Thoracic aorta (tissue), 2 donors: ENCODE measurements around the gene PAPPA2. TPM values are rescaled to one million over a fixed set of nuclear protein-coding genes. Genes with fewer than 3 reads are reported as not detected.

Experiments
- ATAC-seq: fragments of 150-250 bp; one replicate; pipeline ENCODE4 v1.8.0; 2017; ENCODE audit warnings: low read depth; ENCODE audit not compliant: insufficient number of reproducible peaks, low FRiP score
- DNase-seq: peaks from one replicate; pipeline ENCODE4 v3.0.0-alpha.2; 2020; ENCODE audit warnings: low spot score
- H3K27ac ChIP-seq, 2 donors: fragments of 200-600 bp; sonication (generic); 1 replicate in 1 of 2; 2 replicates in 1 of 2; pipeline ENCODE4 v1.5.1; 2016; ENCODE audit warnings: mild to moderate bottlenecking in 2 of 2, moderate library complexity in 2 of 2
- H3K27me3 ChIP-seq: fragments of 200-600 bp; sonication (generic); replicated peaks from 2 replicates; pipeline ENCODE4 v1.6.0; 2016; ENCODE audit warnings: mild to moderate bottlenecking; ENCODE audit not compliant: insufficient read depth
- H3K36me3 ChIP-seq: fragments of 200-600 bp; sonication (generic); one replicate; pipeline ENCODE4 v1.5.1; 2016
- H3K4me1 ChIP-seq, 2 donors: fragments of 200-600 bp; sonication (generic); 1 replicate in 1 of 2; 2 replicates in 1 of 2; pipeline versions ENCODE4 v1.5.1 to v1.6.0; 2016; ENCODE audit warnings: low read depth in 2 of 2, mild to moderate bottlenecking in 1 of 2; ENCODE audit not compliant: control insufficient read depth in 1 of 2
- H3K4me3 ChIP-seq: fragments of 200-600 bp; sonication (generic); 2 replicates; pipeline ENCODE4 v1.5.1; 2016; ENCODE audit warnings: mild to moderate bottlenecking
- H3K9me3 ChIP-seq: fragments of 200-600 bp; sonication (generic); 2 replicates; pipeline ENCODE4 v1.5.1; 2016
- CTCF ChIP-seq: fragments of 200-600 bp; sonication (generic); IDR thresholded peaks from one replicate; pipeline ENCODE4 v1.5.1; 2019; ENCODE audit warnings: antibody characterized with exemption
- total RNA-seq, 2 donors: library from RNA; depleted of rRNA; stranded (reverse); fragments of >200 nt; gene quantifications; one replicate each; pipeline versions ENCODE4 v1.1.0 to v1.2.3, GENCODE V29; 2016

Gene PAPPA2
- total RNA-seq, 2 donors from 2014 or later, result 1.1 to 2.0 TPM

- Histone ChIP-seq H3K36me3 (no peaks in the 10 kb centered on the region), H3K27ac (no peak overlapping the region), H3K4me3 (no peak overlapping the region), H3K9me3 (no peaks in the 10 kb centered on the region), H3K4me1 (peaks cover 0 to 7% of the 10 kb centered on the region in 2 donors), H3K27me3 (no peaks in the 10 kb centered on the region)
- TF ChIP-seq CTCF, result no peak
- ATAC-seq (no peak), DNase-seq (no peak)
Observed at GRCh38 chr1:176719447-176719846, 256.5 kb downstream of the PAPPA2 start.

- no peak for ATAC-seq
- Histone ChIP-seq H3K4me1 (peaks cover 0 to 7% of the 10 kb centered on the region in 2 donors), H3K9me3 (no peaks in the 10 kb centered on the region), H3K27ac (no peak overlapping the region), H3K4me3 (no peak overlapping the region), H3K27me3 (no peaks in the 10 kb centered on the region), H3K36me3 (no peaks in the 10 kb centered on the region)
- no peak for DNase-seq
- no peak for TF ChIP-seq CTCF
Observed at GRCh38 chr1:176720838-176721237, 257.9 kb downstream of the PAPPA2 start.

- no peak for TF ChIP-seq CTCF
- Histone ChIP-seq H3K27me3 (no peaks in the 10 kb centered on the region), H3K4me1 (no peaks in the 10 kb centered on the region), H3K36me3 (no peaks in the 10 kb centered on the region), H3K4me3 (no peak overlapping the region), H3K27ac (no peak overlapping the region), H3K9me3 (no peaks in the 10 kb centered on the region)
- DNase-seq, result no peak
- ATAC-seq, result no peak
Observed at GRCh38 chr1:176733661-176734060, 270.7 kb downstream of the PAPPA2 start.

GRCh38 chr1:176735201-176735600 lies 272.2 kb downstream of the PAPPA2 start:
- DNase-seq (no peak), ATAC-seq (no peak)
- TF ChIP-seq CTCF, result no peak
- no peaks in the 10 kb centered on the region for H3K27me3 ChIP-seq
- no peaks in the 10 kb centered on the region for H3K4me1 ChIP-seq
- H3K9me3 ChIP-seq, result no peaks in the 10 kb centered on the region
- no peak overlapping the region for H3K4me3 ChIP-seq
- H3K27ac ChIP-seq, result no peak overlapping the region
- H3K36me3 ChIP-seq, result no peaks in the 10 kb centered on the region

GRCh38 chr1:176736015-176736414 lies 273.0 kb downstream of the PAPPA2 start:
- Histone ChIP-seq H3K9me3 (no peaks in the 10 kb centered on the region), H3K4me3 (no peak overlapping the region), H3K27me3 (no peaks in the 10 kb centered on the region), H3K27ac (no peak overlapping the region), H3K4me1 (no peaks in the 10 kb centered on the region), H3K36me3 (no peaks in the 10 kb centered on the region)
- no peak for TF ChIP-seq CTCF
- DNase-seq (no peak), ATAC-seq (no peak)
